Subcutaneous abdominal adipose tissue (tissue), 5 donors: ENCODE data around the gene TPTE2.
A peak's percentile ranks its signal among the peaks of the same experiment; 100 is the strongest.
"Not testable (repeated sequence)": the region's sequence is repeated elsewhere in the genome, so short reads cannot be mapped to it uniquely, and the experiment has no call there.

Experiments
- H3K27ac ChIP-seq: one replicate; pipeline ENCODE4 v1.7.0; 2013; ENCODE audit warnings: low read depth, mild to moderate bottlenecking, inconsistent platforms, low read length, moderate library complexity
- H3K27me3 ChIP-seq, 5 donors: one replicate each; pipeline ENCODE4 v1.7.0; 2013; ENCODE audit warnings: low read length in 5 of 5, inconsistent platforms in 1 of 5; ENCODE audit not compliant: control insufficient read depth in 5 of 5, insufficient read depth in 4 of 5
- H3K36me3 ChIP-seq, 5 donors: one replicate each; pipeline ENCODE4 v1.7.0; 2013; ENCODE audit warnings: low read length in 5 of 5; ENCODE audit not compliant: control insufficient read depth in 5 of 5, insufficient read depth in 5 of 5
- H3K4me1 ChIP-seq, 5 donors: one replicate each; pipeline ENCODE4 v1.7.0; 2013; ENCODE audit warnings: low read length in 5 of 5, mild to moderate bottlenecking in 3 of 5, moderate library complexity in 1 of 5; ENCODE audit not compliant: control insufficient read depth in 5 of 5, insufficient read depth in 5 of 5
- H3K4me3 ChIP-seq, 5 donors: one replicate each; pipeline ENCODE4 v1.7.0; 2013; ENCODE audit warnings: low read length in 5 of 5, low read depth in 1 of 5
- H3K9ac ChIP-seq, 5 donors: one replicate each; pipeline ENCODE4 v1.7.0; 2013; ENCODE audit warnings: low read length in 5 of 5, mild to moderate bottlenecking in 4 of 5, moderate library complexity in 3 of 5
- H3K9me3 ChIP-seq, 5 donors: one replicate each; pipeline ENCODE4 v1.7.0; 2013; ENCODE audit warnings: low read length in 5 of 5; ENCODE audit not compliant: control insufficient read depth in 5 of 5
- donor health status: healthy.
- donor health status: healthy.
- donor health status: healthy.
- donor health status: healthy.
- donor health status: healthy.

TPTE2 gene

DNA sequence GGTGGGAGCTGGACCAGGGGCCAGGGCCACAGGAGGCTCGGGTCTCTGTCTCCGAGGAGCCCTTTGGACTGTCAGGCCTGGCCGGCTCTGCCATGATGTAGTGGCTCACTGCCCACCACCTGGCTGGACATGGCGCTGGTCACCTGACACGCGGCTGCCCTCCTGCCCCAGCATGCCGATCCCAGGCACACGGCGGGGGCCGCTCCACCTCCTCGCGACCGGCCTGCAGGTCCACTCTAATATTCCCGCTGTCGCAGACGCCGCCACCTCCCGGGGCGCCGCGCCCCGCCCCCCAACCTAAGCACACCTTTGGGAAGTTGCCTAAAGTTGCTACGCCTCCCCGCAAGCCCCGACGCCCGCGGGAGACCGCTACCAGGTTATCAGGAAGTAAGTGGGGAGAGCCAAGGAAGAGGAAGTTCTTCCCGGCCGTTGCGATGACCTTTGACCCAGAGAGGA, at the start of gene TPTE2:
TSS of gene TPTE2 (minus strand) at position 406 of the 456 bp plus-strand sequence. CDS start 58,298 bp downstream, outside the sequence.
- H3K27ac ChIP-seq, H3K27me3 ChIP-seq, H3K9me3 ChIP-seq, H3K4me3 ChIP-seq, H3K36me3 ChIP-seq, H3K4me1 ChIP-seq, H3K9ac ChIP-seq: not testable (repeated sequence)

DNA sequence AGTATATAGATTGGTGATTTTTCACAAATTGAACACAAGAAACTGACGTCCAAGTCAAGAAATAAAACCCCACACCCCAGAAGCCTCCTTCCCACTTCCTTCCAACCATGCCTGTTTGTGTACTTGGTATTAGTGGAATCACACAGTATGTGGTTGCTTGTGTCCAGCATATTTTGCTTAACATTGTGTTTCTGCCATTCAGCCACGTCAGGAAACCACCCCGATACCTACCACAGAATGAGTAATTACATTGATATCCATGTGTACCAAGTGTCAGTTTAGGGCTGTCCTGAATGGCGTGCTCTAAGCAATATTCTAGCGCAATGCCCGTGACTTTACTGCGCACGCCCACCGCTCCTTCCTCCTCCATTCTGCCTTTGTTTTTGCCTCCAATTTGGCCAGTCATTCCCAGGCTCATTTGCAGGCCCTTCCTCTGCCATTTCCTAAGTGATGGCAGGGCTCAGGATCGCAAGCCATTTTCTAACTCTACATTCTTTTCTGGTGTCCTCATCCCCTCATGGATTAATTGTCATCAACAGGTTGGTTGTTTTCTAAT, 46.3 kb upstream of the TPTE2 start:
- Histone ChIP-seq H3K27me3 (peaks cover 0 to 16% (median 6%) of the 10 kb centered on the region in 5 donors), H3K27ac (no peak overlapping the region), H3K36me3 (no peaks in the 10 kb centered on the region), H3K4me3 (no peak overlapping the region), H3K9me3 (peaks cover 0 to 5% (median 3%) of the 10 kb centered on the region in 5 donors), H3K9ac (no peak overlapping the region), H3K4me1 (peaks cover 0 to under 1% (median under 1%) of the 10 kb centered on the region in 5 donors)

DNA sequence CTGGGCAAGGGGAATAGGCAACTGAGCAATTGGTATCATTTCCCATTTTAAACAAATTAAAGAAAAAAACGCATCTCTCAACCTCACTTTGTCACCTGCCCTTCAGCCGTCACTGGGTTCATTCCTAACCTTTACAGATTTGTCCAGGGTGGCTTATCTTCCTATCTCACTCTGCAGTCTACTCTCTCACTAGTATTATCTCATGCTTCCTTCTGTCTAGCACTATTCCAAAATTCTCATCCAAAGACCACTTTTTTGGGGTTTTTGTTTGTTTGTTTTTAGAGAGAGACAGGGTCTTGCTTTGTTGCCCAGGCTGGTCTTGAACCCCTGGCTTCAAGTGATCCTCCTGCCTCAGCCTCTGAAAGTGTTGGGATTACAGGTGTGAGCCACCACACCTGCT, 45.4 kb upstream of the TPTE2 start:
- no peaks in the 10 kb centered on the region for H3K36me3 ChIP-seq
- H3K4me1 ChIP-seq = peaks cover 0 to 9% (median 6%) of the 10 kb centered on the region in 5 donors

DNA sequence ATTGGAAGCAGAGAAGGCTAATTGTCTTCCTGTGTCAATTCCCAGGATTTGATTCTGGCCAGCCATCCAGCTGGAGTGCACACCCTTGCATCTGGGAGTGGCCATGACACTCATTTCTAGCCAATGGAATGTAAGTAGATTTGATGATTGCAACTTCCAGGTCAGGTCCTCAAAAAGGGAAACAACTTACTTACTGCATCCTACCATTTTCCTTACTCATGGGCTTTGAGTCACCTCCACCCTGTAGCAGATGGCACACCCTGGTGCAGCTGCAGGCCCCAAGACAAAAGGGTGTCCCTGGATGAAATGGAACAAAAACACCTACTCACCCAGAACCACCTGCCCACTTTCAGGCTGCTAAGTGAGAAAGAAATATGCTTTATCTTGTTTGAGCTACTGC, 44.8 kb upstream of the TPTE2 start:
- Histone ChIP-seq H3K4me3 (no peak overlapping the region), H3K36me3 (no peaks in the 10 kb centered on the region), H3K9me3 (peaks cover 0 to 5% (median 3%) of the 10 kb centered on the region in 5 donors), H3K9ac (no peak overlapping the region), H3K27me3 (peaks cover 0 to 23% (median 14%) of the 10 kb centered on the region in 5 donors), H3K4me1 (peaks cover 0 to 12% (median 6%) of the 10 kb centered on the region in 5 donors), H3K27ac (no peak overlapping the region)

More for the DNA sequence above, 45.4 kb upstream of the TPTE2 start:
- peaks cover 0 to 20% (median 11%) of the 10 kb centered on the region in 5 donors for H3K27me3 ChIP-seq
- no peak overlapping the region for H3K27ac ChIP-seq
- H3K4me3 ChIP-seq = no peak overlapping the region
- no peak overlapping the region for H3K9ac ChIP-seq
- peaks cover 0 to 5% (median 3%) of the 10 kb centered on the region in 5 donors for H3K9me3 ChIP-seq

DNA sequence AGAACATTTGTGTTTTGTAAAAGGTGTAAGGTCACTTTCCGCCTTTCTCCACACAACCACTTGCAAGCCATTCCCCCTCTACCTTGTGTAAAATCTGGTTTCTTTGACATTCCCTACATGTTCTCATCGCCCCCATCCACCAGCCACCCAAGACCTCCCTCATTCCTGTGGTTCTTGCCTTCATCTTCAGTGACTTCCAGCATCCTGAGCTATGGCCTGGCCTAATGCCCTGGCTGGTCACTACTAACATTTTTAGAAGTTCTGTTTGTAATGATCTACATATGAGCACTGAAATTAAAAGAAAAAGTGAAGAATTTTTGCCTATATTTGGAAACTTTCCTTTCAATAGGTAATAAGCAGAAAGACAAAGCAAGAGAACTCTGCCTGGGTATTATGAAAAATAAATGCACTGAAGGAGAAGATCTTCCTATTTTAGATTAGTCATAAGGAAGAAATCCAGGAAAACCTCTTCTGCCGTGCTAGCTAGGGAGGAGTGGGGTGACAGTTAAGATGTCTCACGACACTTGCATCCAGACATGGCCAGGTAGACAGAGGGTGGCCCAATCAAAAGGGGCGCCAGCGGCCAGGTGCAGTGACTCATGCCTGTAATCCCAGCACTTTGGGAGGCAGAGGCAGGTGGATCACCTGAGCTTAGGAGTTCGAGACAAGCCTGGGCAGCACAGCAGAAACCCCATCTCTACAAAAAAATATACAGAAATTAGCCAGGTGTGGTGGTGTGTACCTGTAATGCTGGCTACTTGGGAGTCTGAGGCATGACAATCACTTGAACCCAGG, 44.0 kb upstream of the TPTE2 start:
- Histone ChIP-seq H3K4me1 (peaks cover 0 to 12% (median 6%) of the 10 kb centered on the region in 5 donors), H3K4me3 (no peak overlapping the region), H3K27ac (no peak overlapping the region), H3K9ac (no peak overlapping the region), H3K27me3 (peaks cover 0 to 23% (median 14%) of the 10 kb centered on the region in 5 donors), H3K9me3 (peaks cover 0 to 5% (median 3%) of the 10 kb centered on the region in 5 donors), H3K36me3 (no peaks in the 10 kb centered on the region)

DNA sequence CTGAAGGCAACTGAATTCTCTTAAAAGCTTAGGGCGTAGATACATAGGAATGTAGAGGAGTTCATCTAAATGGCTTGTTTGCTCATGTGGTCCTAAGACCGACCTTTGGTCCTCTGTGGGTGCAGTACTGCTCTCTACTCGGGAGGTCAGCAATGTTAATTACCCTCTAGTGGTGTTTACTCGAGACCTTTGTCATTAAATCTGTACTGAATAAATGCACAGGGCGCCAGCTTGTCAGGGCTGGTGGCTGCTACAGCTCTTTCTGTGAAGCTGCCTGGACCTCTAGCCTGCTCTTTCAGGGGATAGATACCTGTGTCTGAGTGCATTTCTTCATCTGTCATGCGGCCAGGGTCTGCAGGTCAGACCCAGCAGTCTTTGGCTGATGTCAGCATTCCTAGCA, 43.0 kb upstream of the TPTE2 start:
- H3K9me3 ChIP-seq = peaks cover 0 to 5% (median 3%) of the 10 kb centered on the region in 5 donors
- no peak overlapping the region for H3K4me3 ChIP-seq
- no peaks in the 10 kb centered on the region for H3K36me3 ChIP-seq
- peaks cover 0 to 23% (median 14%) of the 10 kb centered on the region in 5 donors for H3K27me3 ChIP-seq
- no peak overlapping the region for H3K27ac ChIP-seq
- peaks cover 0 to 12% (median 6%) of the 10 kb centered on the region in 5 donors for H3K4me1 ChIP-seq
- H3K9ac ChIP-seq = no peak overlapping the region

DNA sequence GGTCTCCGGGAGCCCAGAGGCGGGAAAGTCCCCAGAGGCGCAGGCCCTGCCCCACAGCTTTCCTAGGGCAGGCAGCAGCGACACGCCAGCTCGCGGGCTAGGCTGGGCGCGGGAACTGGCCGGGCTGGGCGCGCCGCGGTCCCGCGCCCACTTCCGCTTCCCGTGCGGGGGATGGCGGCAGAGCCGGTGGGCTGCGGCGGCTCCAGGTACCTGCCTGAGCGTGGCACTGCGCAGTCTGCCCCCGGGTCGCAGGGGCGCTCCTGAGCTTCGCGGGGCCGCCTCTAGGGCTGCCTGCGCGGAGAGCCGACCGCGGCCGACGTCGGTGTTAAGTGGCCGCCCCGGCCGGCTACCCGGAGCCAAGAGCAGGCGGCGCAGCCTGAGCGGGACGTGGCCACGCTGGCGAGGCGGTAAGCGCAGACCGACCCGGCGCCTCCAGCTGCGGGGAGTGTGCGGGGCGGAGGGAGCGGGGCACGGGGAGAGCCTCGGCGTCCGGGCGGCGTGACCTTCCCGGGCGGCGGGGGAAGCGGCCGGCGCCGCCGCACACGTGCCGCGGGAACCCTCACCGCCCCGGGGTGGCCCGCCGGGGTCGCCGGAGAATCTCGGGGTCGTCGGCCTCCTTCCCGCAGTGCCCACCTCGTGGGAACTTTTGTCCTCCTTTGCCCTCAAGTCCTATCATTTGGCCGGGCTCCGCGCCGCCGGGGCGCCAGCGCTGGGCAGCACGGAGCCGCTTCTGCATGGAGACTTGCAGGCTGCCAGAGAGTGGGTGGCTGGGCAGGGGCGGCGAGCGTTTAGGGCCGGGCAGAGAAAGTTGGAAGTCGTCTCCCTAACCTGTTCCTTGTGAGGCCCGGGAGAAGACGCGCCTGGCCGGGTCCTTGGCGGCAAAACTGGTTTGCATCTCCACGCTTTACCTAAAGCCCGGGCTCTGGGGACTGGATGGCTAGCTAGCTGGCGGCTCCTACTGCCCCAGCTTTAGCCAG, 40.7 kb upstream of the TPTE2 start:
- peaks cover 2 to 23% (median 19%) of the 10 kb centered on the region in 5 donors for H3K27me3 ChIP-seq
- no peak overlapping the region for H3K27ac ChIP-seq
- H3K9ac ChIP-seq = peak overlapping the region in 1 of 5 donors; percentile 47
- peaks cover 0 to 5% (median 3%) of the 10 kb centered on the region in 5 donors for H3K9me3 ChIP-seq
- H3K4me3 ChIP-seq = peak overlapping the region in 4 of 5 donors; percentile 51 to 74 (median 67)
- peaks cover 0 to 12% (median 6%) of the 10 kb centered on the region in 5 donors for H3K4me1 ChIP-seq
- no peaks in the 10 kb centered on the region for H3K36me3 ChIP-seq

DNA sequence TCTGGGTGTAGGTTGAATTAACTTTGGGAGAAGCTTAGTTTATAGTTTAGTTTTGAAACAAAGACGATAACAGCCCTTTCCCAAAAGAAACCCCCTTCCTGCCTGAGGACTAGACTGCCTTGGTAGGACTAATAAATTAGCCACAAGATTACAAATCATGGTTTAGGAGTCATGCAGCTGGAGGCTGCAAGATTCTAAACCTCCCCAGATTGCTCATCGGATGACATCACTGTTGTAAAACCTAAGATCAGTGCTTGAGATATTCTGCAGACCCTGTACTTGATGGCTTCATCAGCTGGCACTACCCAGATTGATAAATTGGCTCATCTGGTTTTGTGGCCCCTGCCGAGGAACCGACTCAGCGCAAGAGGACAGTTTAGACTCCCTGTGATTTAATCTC, 36.2 kb upstream of the TPTE2 start:
- Histone ChIP-seq H3K4me1 (peaks cover 0 to 11% (median 5%) of the 10 kb centered on the region in 5 donors), H3K9me3 (no peaks in the 10 kb centered on the region), H3K9ac (no peak overlapping the region), H3K27ac (no peak overlapping the region), H3K27me3 (peaks cover 2 to 16% (median 6%) of the 10 kb centered on the region in 5 donors), H3K4me3 (no peak overlapping the region), H3K36me3 (no peaks in the 10 kb centered on the region)

DNA sequence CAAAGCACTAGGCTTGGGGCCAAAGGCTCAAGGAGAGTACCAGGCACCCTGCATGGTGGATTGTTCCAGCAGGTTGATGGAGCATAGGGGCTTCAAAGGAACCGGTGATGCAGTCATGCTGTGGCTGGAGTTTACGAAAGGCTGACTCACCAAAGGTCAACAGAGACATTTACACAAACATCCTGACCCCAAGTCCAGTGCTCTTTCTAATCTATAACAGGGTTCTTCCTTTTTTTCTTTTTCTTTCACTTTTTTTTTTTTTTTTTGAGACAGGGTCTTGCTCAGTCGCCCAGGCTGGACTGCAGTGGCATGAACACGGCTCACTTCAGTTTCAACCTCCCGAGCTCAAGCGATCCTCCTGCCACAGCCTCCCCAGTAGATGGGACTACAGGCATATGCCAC, 35.6 kb upstream of the TPTE2 start:
- Histone ChIP-seq H3K4me3 (no peak overlapping the region), H3K27ac (no peak overlapping the region), H3K27me3 (peaks cover 2 to 13% (median 6%) of the 10 kb centered on the region in 5 donors), H3K36me3 (no peaks in the 10 kb centered on the region), H3K9ac (no peak overlapping the region), H3K9me3 (no peaks in the 10 kb centered on the region), H3K4me1 (peaks cover 0 to 5% (median 0%) of the 10 kb centered on the region in 5 donors)
